Osteoblast (primary cell): ENCODE results near the gene ZNF692. TPM values are rescaled to one million over a fixed set of nuclear protein-coding genes. Genes with fewer than 3 reads are reported as not detected.

Experiments used
- DNase-seq: peaks from one replicate; pipeline ENCODE4 v3.0.0; 2011; ENCODE audit warnings: low spot score, mixed read lengths; ENCODE audit not compliant: insufficient read length; ENCODE audit errors: missing footprints
- H2AFZ ChIP-seq: 2 replicates; pipeline ENCODE4 v1.6.0; 2011; ENCODE audit warnings: mild to moderate bottlenecking, low read length
- H3K27ac ChIP-seq: 2 replicates; pipeline ENCODE4 v1.5.1; 2011; ENCODE audit warnings: mild to moderate bottlenecking, low read depth, low read length, moderate library complexity
- H3K27me3 ChIP-seq: 2 replicates; pipeline ENCODE4 v1.6.0; 2012; ENCODE audit warnings: mild to moderate bottlenecking, control low read depth, inconsistent platforms, low read length, moderate library complexity; ENCODE audit not compliant: insufficient read depth
- H3K36me3 ChIP-seq: 2 replicates; pipeline ENCODE4 v1.5.1; 2011; ENCODE audit warnings: mild to moderate bottlenecking, low read length, control low read depth, moderate library complexity; ENCODE audit not compliant: insufficient read depth
- H3K4me1 ChIP-seq: 2 replicates; pipeline ENCODE4 v1.5.1; 2011; ENCODE audit warnings: mild to moderate bottlenecking, low read length, control low read depth, moderate library complexity; ENCODE audit not compliant: insufficient read depth
- H3K4me2 ChIP-seq: 2 replicates; pipeline ENCODE4 v1.6.0; 2011; ENCODE audit warnings: mild to moderate bottlenecking, low read length; ENCODE audit not compliant: insufficient read depth
- H3K4me3 ChIP-seq: fragments of 200-600 bp; sonication (generic); 3 replicates; pipeline ENCODE4 v1.5.1; 2012; ENCODE audit warnings: mild to moderate bottlenecking, low read length, inconsistent platforms; ENCODE audit not compliant: insufficient read depth
- H3K79me2 ChIP-seq: 2 replicates; pipeline ENCODE4 v1.6.0; 2012; ENCODE audit warnings: mild to moderate bottlenecking, low read length, control low read depth, inconsistent platforms; ENCODE audit not compliant: insufficient read depth
- H3K9me3 ChIP-seq: 2 replicates; pipeline ENCODE4 v1.5.1; 2011; ENCODE audit warnings: low read depth, low read length, control low read depth
- H4K20me1 ChIP-seq: 2 replicates; pipeline ENCODE4 v1.6.0; 2012; ENCODE audit warnings: mild to moderate bottlenecking, low read length, control low read depth; ENCODE audit not compliant: insufficient read depth
- CTCF ChIP-seq: IDR thresholded peaks from 2 replicates; pipeline ENCODE4 v1.5.1; 2011; ENCODE audit warnings: mild to moderate bottlenecking, low read depth, low read length, moderate library complexity; ENCODE audit errors: extremely low read depth
- total RNA-seq: library from RNA; depleted of rRNA; stranded (reverse); fragments of >200 nt; gene quantifications from 2 replicates; pipeline ENCODE4 v1.2.3, GENCODE V29; 2012

The ZNF692 gene
- total RNA-seq, 1 donor, result 12.3 TPM

DNA sequence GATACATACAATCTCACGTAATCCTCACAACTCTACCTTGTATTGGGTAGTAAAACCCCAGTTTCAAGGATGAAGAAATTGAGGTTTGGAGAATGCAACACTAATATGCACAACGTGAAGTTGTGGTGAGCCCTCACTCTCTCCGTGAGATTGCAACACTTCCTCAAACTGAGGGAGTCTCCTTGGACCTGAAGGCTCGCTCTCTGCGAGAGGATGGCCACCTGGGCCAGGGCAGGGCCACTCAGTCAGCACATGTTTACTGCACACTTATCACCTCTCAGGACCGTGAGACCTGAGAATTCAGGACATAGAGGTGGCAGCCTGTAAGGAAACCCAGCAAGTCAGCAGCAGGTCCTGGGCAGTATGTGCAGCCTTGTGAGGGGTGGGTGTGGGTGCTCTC, 41.8 kb downstream of the ZNF692 start:
- H3K4me2 ChIP-seq, result no peak overlapping the region
- peaks cover 63% of the 10 kb centered on the region for H3K79me2 ChIP-seq
- peaks cover 21% of the 10 kb centered on the region for H4K20me1 ChIP-seq
- no peak for TF ChIP-seq CTCF
- H3K27ac ChIP-seq, result no peak overlapping the region
- H3K4me3 ChIP-seq, result no peak overlapping the region
- no peaks in the 10 kb centered on the region for H3K27me3 ChIP-seq
- no peaks in the 10 kb centered on the region for H3K9me3 ChIP-seq
- no peak overlapping the region for H2AFZ ChIP-seq
- H3K4me1 ChIP-seq, result peaks cover 18% of the 10 kb centered on the region
- peaks cover 65% of the 10 kb centered on the region for H3K36me3 ChIP-seq
- peak; percentile 46 for DNase-seq

DNA sequence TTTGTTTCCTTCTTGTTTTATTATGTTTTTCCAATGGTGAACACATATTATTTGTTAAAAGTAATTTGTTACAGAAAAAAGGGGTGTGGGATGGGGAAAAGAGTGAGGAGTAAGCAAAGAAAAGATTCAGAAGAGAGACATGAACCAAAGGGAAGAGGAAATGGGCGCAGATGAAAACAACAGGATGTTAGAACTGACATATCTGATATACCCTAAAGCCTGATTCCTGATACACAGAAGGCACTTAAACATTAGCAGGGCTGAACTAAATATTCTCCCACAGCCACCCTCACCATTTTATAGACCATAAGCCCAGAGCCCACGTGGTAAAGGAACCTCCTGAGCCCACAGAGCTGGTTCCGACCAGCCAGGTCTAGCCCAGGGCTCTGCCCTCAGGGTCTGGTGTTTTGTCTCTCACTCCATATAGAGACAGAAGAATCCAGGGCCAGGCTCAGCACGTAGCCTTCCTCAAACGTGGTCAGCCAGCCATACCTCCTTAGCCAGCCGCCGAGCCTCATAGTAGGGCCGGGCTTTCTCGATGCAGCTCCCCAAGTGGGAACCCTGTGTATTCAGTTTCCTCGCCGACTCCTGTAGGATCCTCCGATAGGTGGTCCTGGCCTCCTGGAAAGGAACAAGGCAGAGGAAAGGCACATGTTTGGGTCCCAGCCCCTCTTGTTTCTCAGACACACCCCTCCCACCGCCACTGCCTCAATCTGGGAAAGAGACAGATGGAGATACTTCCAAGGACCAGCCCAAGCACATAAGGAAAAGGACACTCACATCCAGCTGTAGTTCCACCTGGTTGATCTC, 42.6 kb downstream of the ZNF692 start:
- peaks cover 12% of the 10 kb centered on the region for H3K4me1 ChIP-seq
- peak; percentile 62 for DNase-seq
- H3K27ac ChIP-seq, result no peak overlapping the region
- no peaks in the 10 kb centered on the region for H3K27me3 ChIP-seq
- H4K20me1 ChIP-seq, result peaks cover 17% of the 10 kb centered on the region
- H3K4me2 ChIP-seq, result no peak overlapping the region
- no peaks in the 10 kb centered on the region for H3K9me3 ChIP-seq
- no peak for TF ChIP-seq CTCF
- H3K4me3 ChIP-seq, result no peak overlapping the region
- peaks cover 60% of the 10 kb centered on the region for H3K36me3 ChIP-seq
- H3K79me2 ChIP-seq, result peaks cover 55% of the 10 kb centered on the region
- no peak overlapping the region for H2AFZ ChIP-seq

GRCh38 chr1:248815407-248816034, 43.4 kb downstream of the ZNF692 start:
- peak; percentile 63 for DNase-seq
- Histone ChIP-seq H3K79me2 (peaks cover 48% of the 10 kb centered on the region), H2AFZ (no peak overlapping the region), H3K9me3 (no peaks in the 10 kb centered on the region), H3K4me2 (no peak overlapping the region), H3K27me3 (no peaks in the 10 kb centered on the region), H4K20me1 (peaks cover 23% of the 10 kb centered on the region), H3K4me1 (peaks cover 12% of the 10 kb centered on the region), H3K4me3 (no peak overlapping the region), H3K27ac (no peak overlapping the region), H3K36me3 (peaks cover 56% of the 10 kb centered on the region)
- no peak for TF ChIP-seq CTCF

DNA sequence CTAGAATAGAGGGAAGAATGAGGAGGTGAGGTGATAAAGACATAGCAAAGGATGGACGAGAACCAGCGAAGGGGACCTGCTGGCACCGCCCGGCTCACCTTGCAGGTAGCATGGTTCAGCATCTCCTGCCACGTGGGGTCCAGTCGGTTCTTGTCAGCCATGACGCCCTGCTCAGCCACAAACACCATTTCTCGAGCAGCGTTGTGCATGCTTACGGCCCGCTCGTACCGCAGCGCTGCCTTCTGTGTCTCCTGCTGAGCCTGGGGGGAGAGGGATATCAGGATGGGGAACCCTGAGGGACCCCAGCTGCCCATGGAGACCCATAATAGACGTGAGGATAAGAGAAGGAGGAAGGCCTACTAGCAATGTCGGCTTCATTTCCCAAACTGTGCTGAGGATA, 44.5 kb downstream of the ZNF692 start:
- no peak for TF ChIP-seq CTCF
- peaks cover 32% of the 10 kb centered on the region for H4K20me1 ChIP-seq
- H3K36me3 ChIP-seq, result peaks cover 49% of the 10 kb centered on the region
- no peaks in the 10 kb centered on the region for H3K9me3 ChIP-seq
- peaks cover 37% of the 10 kb centered on the region for H3K79me2 ChIP-seq
- peaks cover 12% of the 10 kb centered on the region for H3K4me1 ChIP-seq
- H2AFZ ChIP-seq, result no peak overlapping the region
- no peak overlapping the region for H3K4me3 ChIP-seq
- no peak overlapping the region for H3K4me2 ChIP-seq
- H3K27ac ChIP-seq, result no peak overlapping the region
- DNase-seq, result no peak
- H3K27me3 ChIP-seq, result no peaks in the 10 kb centered on the region
